Activated CD8-positive, alpha-beta memory T cell treated with anti-CD3 and anti-CD28 coated beads, Interleukin-2, amount 10 ng/mL, durations not matched to agents 7 days and 5 days (primary cell): Measurements from ENCODE around the gene LIMD2. TPM values are rescaled to one million over a fixed set of nuclear protein-coding genes. Genes with fewer than 3 reads are reported as not detected.

ENCODE experiments used
- ATAC-seq: fragments of 150-1000 bp; cut with Tn5 transposase; one replicate; pipeline ENCODE4 v1.10.0; 2021; ENCODE audit warnings: moderate library complexity
- CTCF ChIA-PET: fragments of 350-600 bp; sonication (Branson Sonifier 250); formaldehyde crosslinking; loops from one replicate; lab custom pipeline; 2021; ENCODE audit warnings: antibody characterized with exemption; lab: Charles Lee
- DNase-seq: peaks from one replicate; pipeline ENCODE4 v3.0.0-alpha.2; 2020
- H3K27ac Mint-ChIP-seq: one replicate; pipeline ENCODE4 v1.8.0; 2021; ENCODE audit warnings: mild to moderate bottlenecking, mixed read lengths
- H3K27me3 Mint-ChIP-seq: one replicate; pipeline ENCODE4 v1.8.0; 2021; ENCODE audit warnings: mixed read lengths
- H3K36me3 Mint-ChIP-seq: one replicate; pipeline ENCODE4 v1.8.0; 2021; ENCODE audit warnings: mild to moderate bottlenecking, mixed read lengths
- H3K4me1 Mint-ChIP-seq: one replicate; pipeline ENCODE4 v1.8.0; 2021; ENCODE audit warnings: mixed read lengths
- H3K4me3 Mint-ChIP-seq: one replicate; pipeline ENCODE4 v1.8.0; 2021; ENCODE audit warnings: mild to moderate bottlenecking, moderate library complexity, mixed read lengths
- H3K9me3 Mint-ChIP-seq: one replicate; pipeline ENCODE4 v1.8.0; 2022; ENCODE audit warnings: low read depth, mixed read lengths
- total RNA-seq, 2 experiments: library from RNA; stranded (reverse); gene quantifications; one replicate each; pipeline ENCODE4 v1.2.3, GENCODE V29; 2021

The LIMD2 gene
- total RNA-seq, 2 experiments from 2014 or later: 303 to 356 TPM

DNA sequence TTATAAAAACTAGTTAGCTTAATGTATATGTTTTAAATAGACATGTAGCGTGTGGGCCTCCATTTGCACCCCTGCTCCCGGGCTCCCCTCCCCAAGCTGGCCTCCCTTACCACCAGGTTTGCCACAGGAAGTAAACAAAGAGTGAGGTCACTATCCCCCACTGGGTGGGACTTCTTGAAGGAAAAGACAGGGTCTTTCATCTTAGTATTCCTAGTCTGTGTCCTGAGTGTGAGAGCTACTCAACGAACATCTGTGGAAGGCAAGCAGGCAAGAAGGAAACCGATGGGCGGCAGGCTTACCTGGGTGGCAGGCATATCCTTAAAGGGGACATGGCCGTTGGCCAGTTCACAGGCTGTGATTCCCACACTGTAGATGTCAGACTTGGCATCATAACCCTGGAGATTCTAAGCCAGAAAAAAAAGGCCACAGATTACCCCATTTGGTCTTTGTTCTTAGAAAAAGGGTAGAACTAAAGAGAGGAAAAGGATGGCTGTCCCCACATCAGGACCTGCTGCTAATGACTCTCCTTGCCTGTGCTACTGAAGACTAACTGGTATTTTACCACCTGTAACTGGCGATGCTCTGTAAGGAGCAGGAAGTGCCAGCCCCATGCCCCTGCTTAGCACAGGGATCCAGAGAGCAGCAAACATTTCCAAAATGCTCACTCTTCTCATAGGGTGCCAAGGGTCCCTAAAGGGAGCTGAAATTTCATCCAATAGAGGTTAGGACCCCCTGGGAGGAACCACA is 6.6 kb upstream of the LIMD2 start:
- ATAC-seq: no peak
- DNase-seq: peak; percentile 40
- peak overlapping the region; percentile 13 for H3K4me3 Mint-ChIP-seq

DNA sequence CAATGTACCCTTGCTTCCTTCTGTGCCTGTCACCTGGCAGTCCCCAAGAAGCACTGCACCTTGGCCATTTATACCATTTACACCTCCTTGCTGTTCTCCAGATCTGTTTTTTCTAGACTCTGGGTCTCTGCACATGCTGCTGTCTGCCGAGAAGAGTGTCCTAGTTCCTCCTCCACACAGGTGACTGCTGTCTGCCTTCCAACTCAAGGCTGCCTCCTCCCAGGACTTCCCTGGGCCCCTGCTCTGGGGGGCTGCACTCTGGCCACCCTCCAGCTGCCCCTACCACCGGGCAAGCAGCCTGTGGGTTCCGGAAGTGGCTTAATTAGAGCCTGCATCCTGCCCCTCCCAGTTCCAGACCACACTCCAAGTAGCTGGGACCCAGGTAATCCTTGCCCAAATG is 5.7 kb upstream of the LIMD2 start:
- Mint-ChIP-seq H3K4me1 (peaks cover 80% of the 10 kb centered on the region), H3K4me3 (no peak overlapping the region), H3K36me3 (peaks cover 39% of the 10 kb centered on the region)

More for the DNA sequence above, 6.6 kb upstream of the LIMD2 start:
- H3K27me3 Mint-ChIP-seq: no peaks in the 10 kb centered on the region
- H3K4me1 Mint-ChIP-seq: peaks cover 74% of the 10 kb centered on the region
- peaks cover 35% of the 10 kb centered on the region for H3K36me3 Mint-ChIP-seq
- CTCF ChIA-PET: interaction anchor here (0.8 to 10.7 kb wide), 11 partner anchors 8 to 281 kb away, joined by 3 to 133 read pairs (median 4); no protein-coding TSS in a partner anchor
- peak overlapping the region; percentile 74 for H3K27ac Mint-ChIP-seq
- no peaks in the 10 kb centered on the region for H3K9me3 Mint-ChIP-seq

DNA sequence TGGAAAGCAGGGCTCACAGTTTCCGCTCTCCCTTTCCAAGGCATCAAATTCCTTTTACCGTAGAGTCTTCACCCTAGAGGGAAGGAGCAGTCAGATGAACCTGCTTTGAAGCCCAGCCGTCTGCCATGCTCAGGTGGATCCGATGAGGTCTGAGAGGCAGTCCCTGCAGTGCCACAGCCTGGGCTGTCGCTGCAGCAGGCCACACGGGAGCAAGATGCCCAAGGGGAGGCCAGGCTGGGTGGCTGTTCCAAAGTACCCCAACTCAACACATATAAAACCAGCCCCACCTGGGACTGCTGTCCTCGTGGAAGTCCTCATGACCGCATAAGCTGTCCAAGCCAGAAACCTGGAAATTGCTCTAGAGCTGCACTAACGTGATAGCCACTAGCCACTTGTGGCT is 4.9 kb upstream of the LIMD2 start:
- peaks cover 76% of the 10 kb centered on the region for H3K4me1 Mint-ChIP-seq
- ATAC-seq (no peak), DNase-seq (no peak)
- H3K27me3 Mint-ChIP-seq: no peaks in the 10 kb centered on the region
- CTCF ChIA-PET: interaction anchor here (0.9 to 10.7 kb wide), 5 partner anchors 9 to 279 kb away, joined by 3 to 133 read pairs (median 5); no protein-coding TSS in a partner anchor
- H3K4me3 Mint-ChIP-seq: no peak overlapping the region
- no peaks in the 10 kb centered on the region for H3K9me3 Mint-ChIP-seq
- peak overlapping the region; percentile 28 for H3K27ac Mint-ChIP-seq
- peaks cover 35% of the 10 kb centered on the region for H3K36me3 Mint-ChIP-seq

More for the DNA sequence above, 5.7 kb upstream of the LIMD2 start:
- DNase-seq (no peak), ATAC-seq (no peak)
- Mint-ChIP-seq H3K27ac (peak overlapping the region; percentile 74), H3K9me3 (no peaks in the 10 kb centered on the region), H3K27me3 (no peaks in the 10 kb centered on the region)
- CTCF ChIA-PET: interaction anchor here (1.1 to 10.7 kb wide), 7 partner anchors 9 to 280 kb away, joined by 3 to 133 read pairs (median 5); no protein-coding TSS in a partner anchor

DNA sequence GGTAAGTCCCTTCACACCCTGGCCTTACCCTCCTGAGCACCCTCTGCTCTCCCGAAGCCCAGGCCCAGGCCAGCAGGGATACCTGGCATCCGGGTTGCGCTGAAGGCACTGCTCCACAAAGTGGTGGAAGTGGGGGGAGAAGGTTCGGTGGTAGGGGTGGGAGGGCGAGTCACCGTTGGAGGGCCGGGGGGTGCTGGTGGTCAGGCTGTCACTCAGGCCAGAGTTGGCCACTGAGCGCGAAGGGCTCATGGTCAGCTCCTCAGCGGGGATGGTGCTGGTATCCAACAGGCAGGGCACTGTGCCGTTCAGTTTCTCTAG is 4.3 kb upstream of the LIMD2 start:
- no peaks in the 10 kb centered on the region for H3K27me3 Mint-ChIP-seq
- no peak overlapping the region for H3K4me3 Mint-ChIP-seq
- H3K4me1 Mint-ChIP-seq: peaks cover 71% of the 10 kb centered on the region
- ATAC-seq (no peak), DNase-seq (no peak)
- H3K9me3 Mint-ChIP-seq: no peaks in the 10 kb centered on the region
- CTCF ChIA-PET: interaction anchor here (0.9 kb wide), 1 partner anchor 74 kb away, joined by 3 read pairs; no protein-coding TSS in a partner anchor
- H3K27ac Mint-ChIP-seq: no peak overlapping the region
- peaks cover 30% of the 10 kb centered on the region for H3K36me3 Mint-ChIP-seq

- no peak for ATAC-seq
- Mint-ChIP-seq H3K27ac (peak overlapping the region; percentile 98), H3K36me3 (peaks cover 25% of the 10 kb centered on the region), H3K4me1 (peaks cover 66% of the 10 kb centered on the region), H3K9me3 (no peaks in the 10 kb centered on the region), H3K4me3 (peak overlapping the region; percentile 82), H3K27me3 (no peaks in the 10 kb centered on the region)
- CTCF ChIA-PET: interaction anchor here (0.7 to 3.1 kb wide), 3 partner anchors 70 to 137 kb away, joined by 3 to 20 read pairs (median 3); partner anchors contain the start of genes CCDC47 and DDX42
- DNase-seq: no peak
These were observed 3.8 kb upstream of the LIMD2 start for GRCh38 chr17:63703556-63704258.

- peak overlapping the region; percentile 98 for H3K27ac Mint-ChIP-seq
- ATAC-seq: no peak
- no peaks in the 10 kb centered on the region for H3K27me3 Mint-ChIP-seq
- DNase-seq: no peak
- CTCF ChIA-PET: interaction anchor here (0.7 to 3.1 kb wide), 4 partner anchors 38 to 277 kb away, joined by 3 to 20 read pairs (median 6); partner anchors contain the start of genes CCDC47 and DDX42
- peaks cover 63% of the 10 kb centered on the region for H3K4me1 Mint-ChIP-seq
- H3K36me3 Mint-ChIP-seq: peaks cover 31% of the 10 kb centered on the region
- peak overlapping the region; percentile 82 for H3K4me3 Mint-ChIP-seq
- H3K9me3 Mint-ChIP-seq: no peaks in the 10 kb centered on the region
These were observed 3.1 kb upstream of the LIMD2 start for GRCh38 chr17:63703029-63703428.

DNA sequence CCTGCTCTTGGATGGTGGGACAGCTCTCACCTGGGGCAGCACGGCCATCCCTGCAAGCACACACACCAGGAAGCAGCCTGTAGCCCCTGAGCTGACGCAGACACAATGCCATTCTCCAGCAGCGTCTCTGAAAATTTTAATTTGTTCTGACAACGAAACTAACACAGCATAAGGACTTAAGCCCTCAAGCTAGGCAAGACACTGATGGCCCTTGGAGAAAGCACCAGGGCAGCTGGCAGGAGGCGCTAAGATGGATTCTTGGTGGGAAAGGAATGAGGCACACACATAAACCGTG is 2.7 kb upstream of the LIMD2 start:
- Mint-ChIP-seq H3K36me3 (peaks cover 34% of the 10 kb centered on the region), H3K27ac (peak overlapping the region; percentile 98), H3K27me3 (no peaks in the 10 kb centered on the region), H3K9me3 (no peaks in the 10 kb centered on the region), H3K4me3 (peak overlapping the region; percentile 82), H3K4me1 (peaks cover 63% of the 10 kb centered on the region)
- CTCF ChIA-PET: interaction anchor here (0.9 to 3.1 kb wide), 4 partner anchors 8 to 277 kb away, joined by 3 to 20 read pairs (median 14); partner anchors contain the start of genes CCDC47 and DDX42
- DNase-seq: no peak
- ATAC-seq: no peak

DNA sequence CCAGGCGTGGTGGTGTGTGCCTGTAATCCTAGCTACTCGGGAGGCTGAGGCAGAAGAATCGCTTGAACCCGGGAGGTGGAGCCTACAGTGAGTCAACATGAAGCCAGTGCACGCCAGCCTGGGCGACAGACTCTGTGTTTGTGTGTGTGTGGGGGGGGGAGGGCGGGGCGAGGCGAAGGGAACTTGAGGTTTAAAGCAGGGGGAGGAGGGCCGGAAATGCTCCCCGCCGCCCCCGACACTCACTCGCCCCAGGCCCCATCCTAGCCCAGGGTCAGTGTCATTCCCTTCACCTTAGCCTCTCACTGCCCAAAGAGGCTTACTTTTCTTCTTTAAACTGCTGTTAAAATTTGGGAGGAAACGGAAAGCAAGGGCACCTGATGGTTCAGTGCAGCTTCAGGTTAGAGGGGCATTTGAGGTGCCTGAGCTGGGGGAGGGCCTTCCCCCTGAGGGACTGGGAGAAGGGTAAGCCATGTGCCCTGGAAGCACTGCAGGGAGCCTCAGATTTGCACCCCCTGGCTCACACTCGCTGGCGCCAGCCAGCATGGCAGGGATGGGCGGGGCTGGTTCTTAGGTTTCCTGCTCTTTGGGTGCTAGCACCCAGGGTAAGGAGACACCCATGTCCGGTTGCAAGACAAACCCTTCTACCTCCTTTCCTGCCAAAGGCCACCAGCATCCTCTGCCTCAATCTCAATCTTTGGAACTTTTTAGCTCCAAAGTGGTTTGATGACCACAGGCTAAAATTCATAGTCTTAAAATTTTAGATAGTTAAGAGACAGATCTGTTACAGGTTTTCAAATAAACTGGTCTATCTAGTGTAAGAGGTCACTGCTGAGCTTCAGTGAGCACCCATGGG is 2.2 kb upstream of the LIMD2 start:
- Mint-ChIP-seq H3K27me3 (no peaks in the 10 kb centered on the region), H3K4me1 (peaks cover 63% of the 10 kb centered on the region), H3K4me3 (peak overlapping the region; percentile 82), H3K9me3 (no peaks in the 10 kb centered on the region), H3K36me3 (peaks cover 40% of the 10 kb centered on the region), H3K27ac (peak overlapping the region; percentile 98)
- ATAC-seq: peak; percentile 30
- CTCF ChIA-PET: interaction anchor here (0.8 to 3.1 kb wide), 8 partner anchors 8 to 276 kb away, joined by 3 to 20 read pairs (median 7); partner anchors contain the start of genes CCDC47, DDX42, FTSJ3 and STRADA
- peak; percentile 91 for DNase-seq

GRCh38 chr17:63701456-63701820 is 1.5 kb upstream of the LIMD2 start:
- CTCF ChIA-PET: interaction anchor here (0.8 to 3.1 kb wide), 9 partner anchors 9 to 275 kb away, joined by 3 to 20 read pairs (median 5); partner anchors contain the start of genes CCDC47, DDX42, FTSJ3 and STRADA
- ATAC-seq: no peak
- H3K27me3 Mint-ChIP-seq: no peaks in the 10 kb centered on the region
- H3K4me1 Mint-ChIP-seq: peaks cover 63% of the 10 kb centered on the region
- peaks cover 47% of the 10 kb centered on the region for H3K36me3 Mint-ChIP-seq
- no peaks in the 10 kb centered on the region for H3K9me3 Mint-ChIP-seq
- no peak for DNase-seq
- peak overlapping the region; percentile 98 for H3K27ac Mint-ChIP-seq
- H3K4me3 Mint-ChIP-seq: peak overlapping the region; percentile 82

DNA sequence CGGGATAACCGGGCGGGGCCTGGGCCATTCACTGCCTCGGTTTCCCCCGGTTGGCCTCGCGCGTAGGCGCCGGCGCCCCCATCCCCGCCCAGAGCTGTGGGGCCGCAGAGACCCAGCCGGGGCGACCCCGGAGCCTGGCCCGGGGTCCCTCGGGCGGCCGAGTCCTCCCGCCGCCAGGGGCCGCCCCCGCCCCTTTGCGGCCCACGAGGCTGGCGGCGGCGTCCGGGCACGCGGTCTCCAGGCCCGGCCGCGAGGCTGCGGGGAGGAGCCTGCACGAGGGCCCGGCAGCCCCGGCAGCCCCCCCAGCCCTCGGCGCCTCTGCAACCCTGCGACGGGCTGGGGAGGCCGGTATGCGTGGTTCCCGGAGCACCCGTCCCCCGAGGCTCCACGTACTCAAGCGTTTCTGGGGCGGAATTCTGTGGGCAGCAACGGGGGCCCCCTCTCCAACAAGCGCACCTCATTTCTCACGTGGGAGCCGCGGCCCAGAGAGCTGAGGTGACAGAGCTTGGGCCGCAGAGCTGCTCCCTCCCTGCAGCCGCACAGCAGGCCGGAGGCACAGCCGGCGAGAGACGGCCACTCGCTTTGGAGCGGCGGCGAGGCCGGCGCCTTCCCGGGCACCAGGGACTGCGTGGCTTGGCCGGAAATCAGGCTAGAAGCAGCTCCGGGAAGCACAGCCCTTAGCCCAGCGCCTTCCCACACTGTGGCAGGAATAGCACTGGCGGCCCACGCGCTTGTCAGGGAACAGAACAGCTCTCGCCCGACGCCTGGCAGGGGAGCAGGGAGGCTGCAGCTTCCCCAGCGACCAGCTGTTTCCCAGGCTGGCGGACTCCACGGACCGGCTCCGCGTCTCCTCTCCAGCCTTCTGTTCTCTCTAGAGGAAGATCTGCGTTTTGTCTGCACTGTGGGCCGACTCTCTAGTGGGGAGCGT is 867 bp upstream of the LIMD2 start:
- Mint-ChIP-seq H3K9me3 (no peaks in the 10 kb centered on the region), H3K27ac (peak overlapping the region; percentile 98), H3K4me1 (peaks cover 63% of the 10 kb centered on the region), H3K27me3 (no peaks in the 10 kb centered on the region), H3K4me3 (peak overlapping the region; percentile 82), H3K36me3 (peaks cover 53% of the 10 kb centered on the region)
- CTCF ChIA-PET: interaction anchor here (0.8 to 3.1 kb wide), 9 partner anchors 9 to 275 kb away, joined by 3 to 20 read pairs (median 5); partner anchors contain the start of genes CCDC47, DDX42, FTSJ3 and STRADA
- DNase-seq (peak; percentile 78), ATAC-seq (peak; percentile 5)

DNA sequence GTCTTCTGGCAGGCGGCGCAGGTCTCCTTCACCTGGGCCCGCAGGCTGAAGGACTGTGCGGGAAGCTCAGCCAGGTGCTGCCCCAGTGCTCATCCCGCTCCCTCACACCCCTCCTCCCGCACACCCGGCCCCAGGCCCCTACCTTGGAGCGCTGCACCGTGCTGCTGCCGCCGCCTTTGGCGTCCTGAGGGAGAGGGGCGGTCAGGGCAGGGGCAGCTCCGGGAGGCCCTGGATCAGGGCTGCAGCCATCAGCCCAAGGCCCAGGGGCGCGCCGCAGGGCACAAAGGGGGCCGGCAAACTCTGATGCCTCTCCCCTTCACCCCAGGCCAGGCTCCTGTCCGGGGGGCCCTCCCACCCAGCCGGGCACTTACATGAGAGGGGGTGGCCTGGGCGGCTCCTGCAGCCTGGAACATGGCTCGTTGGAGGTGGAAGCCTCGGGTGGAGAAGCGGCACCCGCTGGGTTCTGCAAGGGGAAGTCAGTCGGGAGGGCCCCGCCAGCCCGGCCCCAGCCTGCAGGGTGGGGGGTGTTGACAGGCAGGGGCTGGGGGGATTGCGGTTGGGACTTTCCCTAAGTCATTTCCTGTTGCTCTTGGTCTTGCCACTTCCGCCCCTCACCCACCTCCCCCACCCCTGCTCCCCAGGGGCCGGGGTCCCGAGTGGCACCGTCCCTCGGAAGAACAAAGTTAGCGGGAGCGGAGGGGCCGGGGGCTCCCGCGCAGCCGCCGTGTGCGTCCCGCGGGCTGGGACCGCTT is 863 bp downstream of the LIMD2 start:
- no peaks in the 10 kb centered on the region for H3K9me3 Mint-ChIP-seq
- DNase-seq (peak; percentile 95), ATAC-seq (peak; percentile 21)
- H3K4me1 Mint-ChIP-seq: peaks cover 59% of the 10 kb centered on the region
- peak overlapping the region; percentile 84 for H3K4me3 Mint-ChIP-seq
- no peaks in the 10 kb centered on the region for H3K27me3 Mint-ChIP-seq
- peaks cover 47% of the 10 kb centered on the region for H3K36me3 Mint-ChIP-seq
- CTCF ChIA-PET: interaction anchor here (0.8 to 7.9 kb wide), 15 partner anchors 11 to 273 kb away, joined by 3 to 133 read pairs (median 5); partner anchors contain the start of genes CCDC47, DDX42, MAP3K3 and STRADA
- peak overlapping the region; percentile 94 for H3K27ac Mint-ChIP-seq
